DMS 273 treated with DMSO at 0.1 percent for 48 hours (cell line): Measurements from ENCODE around the gene LSM5.
"Not testable (repeated sequence)": the region's sequence is repeated elsewhere in the genome, so short reads cannot be mapped to it uniquely, and the experiment has no call there.

Experiments used
- DNase-seq: peaks from one replicate; lab custom pipeline; 2025; lab: John Stamatoyannopoulos, UW

Gene LSM5

GRCh38 chr7:32502728-32503127, 12.5 kb upstream of the LSM5 start:
- DNase-seq = no peak

- no peak for DNase-seq
Measured at GRCh38 chr7:32501522-32501921, 11.3 kb upstream of the LSM5 start.

GRCh38 chr7:32500922-32501341, 10.8 kb upstream of the LSM5 start:
- DNase-seq = no peak

- not testable (repeated sequence) for DNase-seq
Measured at GRCh38 chr7:32500216-32500615, 10.0 kb upstream of the LSM5 start.

- not testable (repeated sequence) for DNase-seq
Measured at GRCh38 chr7:32499755-32500154, 9.6 kb upstream of the LSM5 start.

GRCh38 chr7:32496052-32496813, 6.1 kb upstream of the LSM5 start:
- no peak for DNase-seq

GRCh38 chr7:32495298-32496051, 5.3 kb upstream of the LSM5 start, which contains the start of gene AVL9:
AVL9 (plus strand) TSS chr7:32495489; CDS start chr7:32495710, 221 bp downstream.
- peak; percentile 94 for DNase-seq

GRCh38 chr7:32494946-32495297, 4.7 kb upstream of the LSM5 start:
- no peak for DNase-seq

GRCh38 chr7:32489788-32490126, 423 bp downstream of the LSM5 start:
- no peak for DNase-seq

- DNase-seq = no peak
Measured at GRCh38 chr7:32481921-32482320, 8.3 kb downstream of the LSM5 start.

GRCh38 chr7:32481176-32481575, 9.0 kb downstream of the LSM5 start:
- no peak for DNase-seq

GRCh38 chr7:32479574-32480200, 10.5 kb downstream of the LSM5 start:
- peak; percentile 62 for DNase-seq

GRCh38 chr7:32477649-32477980, 12.6 kb downstream of the LSM5 start:
- DNase-seq = no peak

- no peak for DNase-seq
Measured at GRCh38 chr7:32476816-32477648, 13.1 kb downstream of the LSM5 start.

- no peak for DNase-seq
Measured at GRCh38 chr7:32474008-32474407, 16.2 kb downstream of the LSM5 start.

GRCh38 chr7:32472015-32472414, 18.2 kb downstream of the LSM5 start:
- no peak for DNase-seq

GRCh38 chr7:32470871-32471270, 19.3 kb downstream of the LSM5 start:
- DNase-seq = no peak

GRCh38 chr7:32470004-32470403, 20.2 kb downstream of the LSM5 start:
- DNase-seq = not testable (repeated sequence)

GRCh38 chr7:32464641-32465416, 25.4 kb downstream of the LSM5 start:
- DNase-seq = not testable (repeated sequence)

- DNase-seq = no peak
Measured at GRCh38 chr7:32462977-32463376, 27.2 kb downstream of the LSM5 start.

GRCh38 chr7:32462451-32462850, 27.7 kb downstream of the LSM5 start:
- no peak for DNase-seq
